Measurements from ENCODE around the gene CFB.

Gene CFB

GRCh38 chr6:31970604-31971271 lies 24.8 kb downstream of the CFB start:
- Histone ChIP-seq H2AFZ (ENCODE audit: low read length) (no peak overlapping the region), H3K36me3 (ENCODE audit: insufficient read depth, low read length) (peaks cover 33% of the 10 kb centered on the region; the same call in 1 of the 2 replicates), H3K9me3 (ENCODE audit: insufficient read depth, low read depth, low read length) (no peaks in the 10 kb centered on the region), H4K20me1 (ENCODE audit: insufficient read depth, low read length, poor library complexity, severe bottlenecking) (no peaks in the 10 kb centered on the region), H3K9ac (ENCODE audit: low read depth, low read length, poor library complexity, severe bottlenecking) (peak overlapping the region; percentile 88), H3K4me2 (ENCODE audit: low read depth, low read length, poor library complexity, severe bottlenecking) (peak overlapping the region; percentile 95), H3K9me2 (replicated peaks; ENCODE audit: low read depth, low read length) (no peaks in the 10 kb centered on the region), H3K4me3 (ENCODE audit: low read length, poor library complexity, severe bottlenecking) (peak overlapping the region; percentile 92), H3K79me2 (ENCODE audit: insufficient read depth, low read length) (peaks cover 36% of the 10 kb centered on the region), H3F3A (ENCODE audit: low read depth) (no peaks in the 10 kb centered on the region), H3K27me3 (ENCODE audit: insufficient read depth, low read length, poor library complexity, severe bottlenecking) (no peaks in the 10 kb centered on the region), H3K4me1 (ENCODE audit: insufficient read depth, low read length, poor library complexity, severe bottlenecking) (peaks cover 20% of the 10 kb centered on the region)
- TF ChIP-seq CTCF (conservative IDR thresholded peaks at IDR 0.05; ENCODE audit: low read length) (no peak), EZH2phosphoT487 (IDR thresholded peaks at IDR 0.05; ENCODE audit: borderline replicate concordance) (no peak)

GRCh38 chr6:31971279-31971992 lies 25.5 kb downstream of the CFB start:
- H3K9ac ChIP-seq (ENCODE audit: low read depth, low read length, poor library complexity, severe bottlenecking), result peak overlapping the region; percentile 88
- no peaks in the 10 kb centered on the region for H3K9me3 ChIP-seq (ENCODE audit: insufficient read depth, low read depth, low read length)
- no peaks in the 10 kb centered on the region for H3K27me3 ChIP-seq (ENCODE audit: insufficient read depth, low read length, poor library complexity, severe bottlenecking)
- no peaks in the 10 kb centered on the region for H4K20me1 ChIP-seq (ENCODE audit: insufficient read depth, low read length, poor library complexity, severe bottlenecking)
- peak overlapping the region; percentile 83 for H2AFZ ChIP-seq (ENCODE audit: low read length)
- H3K4me3 ChIP-seq (ENCODE audit: low read length, poor library complexity, severe bottlenecking), result peak overlapping the region; percentile 92
- H3F3A ChIP-seq (ENCODE audit: low read depth), result no peaks in the 10 kb centered on the region
- peaks cover 36% of the 10 kb centered on the region for H3K79me2 ChIP-seq (ENCODE audit: insufficient read depth, low read length)
- H3K4me1 ChIP-seq (ENCODE audit: insufficient read depth, low read length, poor library complexity, severe bottlenecking), result peaks cover 20% of the 10 kb centered on the region
- H3K36me3 ChIP-seq (ENCODE audit: insufficient read depth, low read length), result peaks cover 28% of the 10 kb centered on the region; the same call in 1 of the 2 replicates
- TF ChIP-seq EZH2phosphoT487 (IDR thresholded peaks at IDR 0.05; ENCODE audit: borderline replicate concordance), result no peak
- TF ChIP-seq CTCF (conservative IDR thresholded peaks at IDR 0.05; ENCODE audit: low read length), result no peak
- peak overlapping the region; percentile 95 for H3K4me2 ChIP-seq (ENCODE audit: low read depth, low read length, poor library complexity, severe bottlenecking)
- H3K9me2 ChIP-seq (replicated peaks; ENCODE audit: low read depth, low read length), result no peaks in the 10 kb centered on the region

- peak within 1 kb of the TSS; percentile 83 for H2AFZ ChIP-seq (ENCODE audit: low read length)
These were observed 26.3 kb downstream of the CFB start, which contains the start of gene DXO for GRCh38 chr6:31971993-31972708. Gene DXO, minus strand, starts transcription at chr6:31972138. Its CDS starts 463 bp downstream, at chr6:31971675.

More at GRCh38 chr6:31971993-31972708, 26.3 kb downstream of the CFB start, which contains the start of gene DXO:
- Histone ChIP-seq H3K36me3 (ENCODE audit: insufficient read depth, low read length) (peaks cover 21% of the 10 kb centered on the region; the same call in 1 of the 2 replicates), H4K20me1 (ENCODE audit: insufficient read depth, low read length, poor library complexity, severe bottlenecking) (no peaks in the 10 kb centered on the region), H3K79me2 (ENCODE audit: insufficient read depth, low read length) (peaks cover 36% of the 10 kb centered on the region), H3K9ac (ENCODE audit: low read depth, low read length, poor library complexity, severe bottlenecking) (peak within 1 kb of the TSS; percentile 88), H3K4me1 (ENCODE audit: insufficient read depth, low read length, poor library complexity, severe bottlenecking) (peaks cover 20% of the 10 kb centered on the region), H3K9me3 (ENCODE audit: insufficient read depth, low read depth, low read length) (no peaks in the 10 kb centered on the region), H3K4me3 (ENCODE audit: low read length, poor library complexity, severe bottlenecking) (peak within 1 kb of the TSS; percentile 92), H3F3A (ENCODE audit: low read depth) (no peaks in the 10 kb centered on the region), H3K4me2 (ENCODE audit: low read depth, low read length, poor library complexity, severe bottlenecking) (peak within 1 kb of the TSS; percentile 95), H3K27me3 (ENCODE audit: insufficient read depth, low read length, poor library complexity, severe bottlenecking) (no peaks in the 10 kb centered on the region), H3K9me2 (replicated peaks; ENCODE audit: low read depth, low read length) (no peaks in the 10 kb centered on the region)
- TF ChIP-seq EZH2phosphoT487 (IDR thresholded peaks at IDR 0.05; ENCODE audit: borderline replicate concordance) (no peak), CTCF (conservative IDR thresholded peaks at IDR 0.05; ENCODE audit: low read length) (no peak)

Data from Loucy (cell line).